NOMO-1 (cell line): ENCODE measurements around the gene GSTA4.
"Not testable (repeated sequence)": the region's sequence is repeated elsewhere in the genome, so short reads cannot be mapped to it uniquely, and the experiment has no call there.

ENCODE experiments used
- DNase-seq, 2 experiments: peaks; one replicate each; lab custom pipeline; 2025; ENCODE audit not compliant: unreplicated experiment in 2 of 2; lab: John Stamatoyannopoulos, UW

The GSTA4 gene

DNA sequence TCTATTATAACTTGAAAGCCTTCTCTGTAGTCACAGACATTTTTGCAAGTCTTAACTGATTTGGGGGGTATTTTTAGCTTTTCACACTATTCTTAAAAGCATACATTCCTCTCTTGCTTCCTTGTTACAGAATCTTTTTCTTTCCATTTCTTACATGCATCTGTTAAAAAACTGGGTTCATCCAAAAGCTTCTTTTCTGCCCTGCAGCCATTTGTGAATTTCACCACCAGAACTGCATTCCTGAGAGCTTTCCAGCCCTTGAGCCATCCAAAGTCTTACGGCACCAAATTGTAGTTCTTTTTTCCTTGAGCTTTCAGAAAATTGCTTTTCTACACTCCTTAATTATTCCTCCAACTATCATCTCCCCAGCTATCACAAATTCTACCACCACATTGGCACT, 19.7 kb upstream of the GSTA4 start:
- no peak for DNase-seq

DNA sequence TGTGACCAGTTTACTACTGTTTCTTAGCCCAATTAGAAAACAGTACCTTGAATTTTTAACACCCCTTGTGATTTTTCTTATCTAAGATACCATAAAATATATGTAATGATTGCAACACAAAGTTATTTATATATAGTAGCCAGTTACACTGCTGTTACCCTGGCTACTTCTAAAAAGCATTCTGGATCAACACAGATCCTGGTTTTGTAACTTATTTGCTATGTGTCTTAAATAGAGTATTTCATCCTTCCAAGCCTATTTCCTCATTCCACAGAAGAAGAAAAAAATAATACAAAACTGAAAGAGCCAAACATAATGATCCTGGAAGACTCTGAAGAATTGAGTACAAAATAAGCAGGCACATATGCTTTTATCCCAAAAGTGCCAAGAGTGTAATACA, 19.0 kb upstream of the GSTA4 start:
- DNase-seq: no peak

DNA sequence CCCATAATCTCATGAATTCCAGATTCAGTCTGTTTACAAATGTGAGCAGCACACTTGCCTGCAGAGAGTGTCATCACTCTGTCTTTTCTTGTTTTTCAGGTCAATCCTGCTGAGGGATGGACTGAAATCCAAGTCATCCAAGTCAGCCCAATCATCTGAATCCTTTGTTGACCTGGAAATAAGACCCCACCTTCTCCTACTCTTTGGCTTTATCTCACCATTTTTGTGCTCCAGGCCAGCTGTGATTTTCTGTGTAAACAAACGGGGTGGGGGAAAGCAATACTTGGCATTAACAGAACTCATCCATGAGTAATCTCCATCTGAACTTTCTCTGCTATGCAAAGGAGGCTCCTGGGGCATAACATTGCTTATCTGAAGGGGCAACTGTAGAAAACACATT, 16.9 kb upstream of the GSTA4 start:
- DNase-seq: no peak

DNA sequence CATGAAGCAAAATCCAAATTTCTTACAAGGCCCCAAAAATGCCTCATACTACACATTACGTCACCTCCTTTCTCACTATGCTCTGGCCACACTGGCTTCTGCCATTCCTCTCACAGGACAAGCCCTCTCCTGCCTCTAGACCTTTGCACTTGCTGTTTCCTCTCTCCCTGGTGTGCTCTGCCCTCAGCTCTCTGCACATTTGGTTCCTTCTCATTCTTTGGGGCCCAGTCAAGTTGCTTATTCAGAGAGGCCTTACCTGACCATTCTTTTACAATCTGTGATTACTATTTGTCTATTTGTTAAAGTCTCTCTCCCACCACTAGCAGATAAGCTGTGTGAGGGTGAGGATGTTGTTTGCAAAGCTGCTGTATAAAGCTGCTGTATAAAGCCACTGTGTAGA, 15.4 kb upstream of the GSTA4 start:
- DNase-seq: no peak

DNA sequence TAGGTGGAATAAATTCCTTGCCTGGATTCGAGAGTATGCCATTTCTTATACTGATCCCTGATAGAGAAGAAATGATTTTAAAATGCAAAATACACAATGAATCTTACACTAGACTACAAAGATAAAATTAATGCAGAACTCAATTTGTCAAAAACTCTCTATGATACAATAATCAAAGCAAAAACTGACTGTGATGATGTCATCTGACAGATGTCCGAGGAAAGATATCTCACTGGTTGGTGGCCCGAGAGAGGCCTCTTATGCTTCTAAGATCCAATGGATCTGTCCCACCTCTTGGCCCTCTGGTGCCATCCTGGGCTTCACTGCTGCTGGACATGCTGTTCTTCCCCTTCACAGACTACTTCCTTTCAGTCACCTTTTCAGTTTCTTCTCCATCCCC, 14.4 kb upstream of the GSTA4 start:
- no peak for DNase-seq

DNA sequence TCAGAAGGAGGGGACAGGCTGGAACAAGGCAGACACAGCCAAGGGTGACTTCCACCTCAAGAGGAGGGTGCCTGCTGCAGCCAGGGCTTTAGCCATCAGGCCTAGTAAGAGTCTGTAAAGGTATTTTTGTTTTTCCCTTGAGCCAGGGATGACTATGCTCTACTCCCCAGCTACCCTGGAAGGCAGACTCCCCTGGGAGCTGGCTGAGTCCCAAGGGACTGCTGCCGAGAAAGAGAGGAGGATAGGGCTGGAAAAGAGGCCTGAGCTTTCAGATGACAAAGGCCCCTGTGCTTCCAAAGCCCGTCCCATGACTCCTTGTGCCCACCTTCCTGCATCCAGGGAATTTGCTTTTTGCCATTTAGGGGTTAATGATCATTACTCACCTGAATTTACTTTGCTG, 14.0 kb upstream of the GSTA4 start:
- no peak for DNase-seq

DNA sequence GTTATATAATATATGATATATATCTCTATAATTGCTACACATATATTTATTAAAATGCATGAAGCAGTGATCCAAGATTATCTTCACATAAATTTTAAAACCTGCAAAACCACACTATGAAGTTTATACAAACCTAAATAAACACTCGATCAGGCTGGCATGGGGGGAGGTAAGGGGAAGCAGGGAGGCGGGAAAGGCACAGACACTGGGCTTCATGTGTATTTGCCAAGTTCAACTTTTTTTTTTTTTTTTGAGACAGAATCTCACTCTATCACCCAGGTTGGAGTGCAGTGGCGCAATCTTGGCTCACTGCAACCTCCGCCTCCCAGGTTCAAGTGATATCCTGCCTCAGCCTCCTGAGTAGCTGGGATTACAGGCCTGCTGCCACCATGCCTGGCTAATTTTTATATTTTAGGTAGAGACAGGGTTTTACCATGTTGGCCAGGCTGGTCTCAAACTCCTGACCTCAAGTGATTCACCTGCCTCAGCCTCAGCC, 13.2 kb upstream of the GSTA4 start:
- not testable (repeated sequence) for DNase-seq

DNA sequence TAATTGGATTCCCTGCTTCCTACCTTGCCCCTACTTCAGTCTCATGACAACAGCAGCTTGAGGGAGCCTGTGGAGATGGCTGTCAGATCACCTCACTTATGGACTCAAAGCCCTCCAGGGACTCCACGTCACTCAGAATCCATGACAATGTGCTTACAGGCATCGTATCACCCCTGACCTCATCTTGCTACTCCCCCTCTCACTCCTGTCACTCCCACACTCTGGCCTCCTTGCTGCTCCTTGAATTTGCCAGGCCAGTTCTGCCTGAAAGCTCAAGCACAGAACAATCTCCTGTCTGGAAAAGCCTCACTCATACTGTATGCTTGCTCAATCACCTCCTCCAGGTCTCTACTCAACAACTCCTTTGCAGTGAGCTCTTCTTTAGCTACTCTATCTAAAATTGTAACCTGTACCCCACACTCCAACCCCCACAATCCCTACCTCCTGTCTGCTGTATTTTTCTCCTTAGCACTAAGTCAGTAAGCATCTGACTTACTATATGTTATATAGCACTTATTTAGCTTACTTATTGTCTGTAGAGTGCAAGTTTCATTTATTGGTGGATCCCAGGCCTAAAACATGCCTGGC, 10.7 kb upstream of the GSTA4 start:
- DNase-seq: no peak

DNA sequence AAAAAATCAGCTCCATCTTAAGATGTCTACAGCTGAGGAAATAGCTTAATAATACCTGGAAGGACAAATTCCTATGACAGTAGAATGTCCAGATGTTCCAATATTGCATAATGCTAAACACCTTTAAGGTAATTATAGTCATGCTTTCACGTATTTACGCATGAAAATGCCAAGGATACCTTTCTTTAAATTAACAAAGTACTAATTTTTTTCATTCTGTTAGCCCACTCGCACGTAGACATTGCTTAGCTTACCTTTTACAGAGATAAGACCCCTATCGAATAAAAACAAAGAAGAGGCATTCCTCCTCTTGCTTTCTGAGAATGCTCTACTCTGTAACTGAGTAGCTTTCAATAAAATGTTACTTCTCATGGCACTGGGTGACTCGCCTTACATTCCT, 4.4 kb upstream of the GSTA4 start:
- DNase-seq: no peak

DNA sequence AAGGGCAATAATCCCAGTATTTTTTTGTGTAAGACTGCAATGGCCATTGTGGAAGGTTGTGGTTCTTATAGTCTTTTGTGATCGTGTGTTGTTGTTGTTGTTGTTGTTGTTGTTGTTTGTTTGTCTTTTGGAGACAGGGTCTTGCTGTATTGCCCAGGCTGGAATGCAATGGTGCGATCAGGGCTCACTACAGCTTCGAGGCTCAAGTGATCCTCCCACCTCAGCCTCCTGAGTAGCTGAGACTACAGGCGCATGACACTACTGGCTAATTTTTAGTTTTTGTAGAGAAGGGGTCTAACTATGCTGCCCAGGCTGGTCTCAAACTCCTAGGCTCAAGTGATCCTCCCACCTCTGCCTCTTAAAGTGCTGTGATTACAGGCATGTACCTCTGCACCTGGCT, 3.5 kb upstream of the GSTA4 start:
- DNase-seq: no peak

DNA sequence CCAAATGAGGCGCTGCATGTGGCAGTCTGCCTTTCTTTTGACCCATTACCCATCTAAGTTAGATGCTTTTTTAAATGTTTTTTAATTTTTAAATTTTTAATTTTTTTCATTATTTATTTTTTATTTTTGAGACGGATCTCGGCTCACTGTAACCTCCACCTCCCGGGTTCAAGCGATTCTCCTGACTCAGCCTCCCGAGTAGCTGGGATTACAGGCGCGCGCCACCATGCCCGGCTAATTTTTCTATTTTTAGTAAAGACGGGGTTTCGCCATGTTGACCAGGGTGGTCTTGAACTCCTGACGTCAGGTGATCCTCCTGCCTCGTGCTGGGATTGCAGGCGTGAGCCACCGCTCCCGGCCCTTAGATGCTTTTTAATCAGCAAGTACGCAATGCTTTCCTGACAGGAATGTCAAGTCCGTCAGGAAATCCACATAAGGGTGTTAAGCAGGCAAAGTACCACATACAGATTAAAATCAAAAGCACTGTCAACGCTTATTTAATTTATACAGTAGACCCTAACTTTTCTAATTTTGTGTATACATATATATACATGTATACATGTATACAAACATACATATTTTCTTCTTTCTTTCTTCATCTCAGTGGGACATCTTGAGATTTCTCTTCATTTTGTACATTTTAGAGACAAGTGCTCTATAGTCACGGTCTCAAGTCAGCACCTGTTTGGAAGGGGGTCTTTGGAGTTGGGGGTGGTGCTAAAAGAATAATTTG, 995 bp upstream of the GSTA4 start:
- no peak for DNase-seq

DNA sequence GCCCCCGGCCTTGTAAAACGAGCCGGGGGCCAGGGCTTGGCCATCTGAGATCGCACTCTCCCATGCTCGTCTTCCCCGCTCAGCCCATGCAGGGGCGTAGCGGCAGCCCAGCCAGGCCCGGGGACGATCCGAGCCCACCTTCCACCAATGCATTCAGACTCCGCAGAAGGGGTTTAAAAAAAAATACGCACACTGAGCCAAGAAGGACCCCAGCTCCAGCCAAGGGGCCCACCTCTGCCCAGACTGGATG, 320 bp downstream of the GSTA4 start:
- DNase-seq: peak in 1 of 2 experiments; percentile 28

DNA sequence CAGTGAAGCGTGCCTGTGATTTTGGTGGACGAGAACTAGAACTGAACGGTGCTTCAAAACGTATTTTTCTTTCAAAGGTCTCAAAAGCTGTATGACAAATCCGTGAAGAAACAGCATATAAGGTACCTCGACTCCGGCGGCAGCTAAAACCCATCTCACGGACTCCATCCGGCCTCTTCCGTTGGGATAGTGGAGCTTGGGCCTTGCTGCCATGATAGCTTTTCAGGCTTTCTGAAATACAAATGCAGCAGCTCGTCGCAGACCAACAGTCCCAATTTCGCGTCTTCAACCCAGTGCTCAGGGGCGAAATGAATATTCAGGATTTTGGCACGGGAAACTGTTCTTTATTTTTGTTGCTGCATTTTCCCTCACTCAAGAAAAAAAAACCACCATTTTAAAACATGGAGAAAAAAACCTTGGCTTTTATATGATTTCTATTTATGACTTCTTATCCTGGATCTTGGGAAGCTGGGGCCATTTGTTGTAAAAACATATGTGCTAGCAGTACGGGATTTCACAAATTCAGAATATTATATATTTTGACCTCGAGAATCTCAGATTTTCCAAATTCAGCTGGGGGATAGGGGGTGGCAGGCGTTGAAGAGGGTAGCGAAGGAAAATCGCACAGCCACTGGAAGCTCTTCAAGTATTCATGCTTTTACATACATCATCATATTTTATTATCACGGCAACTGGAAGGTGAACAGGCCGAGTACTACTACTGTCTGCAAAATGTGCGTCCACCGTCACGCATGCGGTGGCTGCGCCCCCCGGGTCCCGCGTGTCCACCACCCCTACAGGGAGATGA, 849 bp downstream of the GSTA4 start:
- DNase-seq: no peak

DNA sequence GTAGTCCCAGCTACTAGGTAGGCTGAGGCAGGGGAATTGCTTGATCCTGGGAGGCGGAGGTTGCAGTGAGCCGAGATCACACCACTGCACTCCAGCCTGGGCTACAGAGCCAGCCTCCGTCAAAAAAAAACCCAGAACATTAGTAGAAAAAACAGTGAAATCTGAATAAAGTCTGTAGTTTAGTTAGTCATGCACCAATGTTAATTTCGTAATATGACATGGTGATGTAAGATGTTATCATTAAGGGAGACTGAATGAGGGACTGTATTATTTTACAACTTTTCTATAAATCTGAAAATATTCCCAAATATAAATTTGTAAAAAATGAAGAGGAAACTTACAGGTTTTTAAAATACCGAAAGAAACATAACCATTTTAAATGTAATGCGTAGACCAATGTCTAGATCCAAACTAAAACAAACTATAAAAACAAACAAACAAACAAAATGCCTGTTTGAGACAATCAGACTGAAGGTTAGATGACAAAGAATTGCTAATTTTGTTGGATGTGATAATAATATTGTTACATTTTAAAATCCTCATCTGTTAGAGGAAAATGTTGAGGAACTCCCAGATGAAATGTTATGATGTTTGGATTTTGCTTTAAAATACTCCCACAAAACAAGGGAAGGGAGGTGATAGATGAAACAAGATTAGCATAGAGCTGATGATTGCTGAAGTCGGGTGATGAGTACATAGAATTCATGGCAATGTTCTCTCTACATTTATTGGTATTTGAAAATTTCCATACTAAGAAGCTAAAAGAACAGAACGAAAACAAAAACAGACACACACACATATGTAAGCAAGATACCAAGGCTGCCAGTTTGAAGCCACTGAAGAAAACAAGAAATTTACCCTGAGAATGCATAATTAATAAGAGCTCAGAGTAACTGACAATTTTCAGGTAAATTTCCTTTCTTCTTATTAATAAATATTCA, 1.8 kb downstream of the GSTA4 start:
- peak in 1 of 2 experiments; percentile 29 for DNase-seq

DNA sequence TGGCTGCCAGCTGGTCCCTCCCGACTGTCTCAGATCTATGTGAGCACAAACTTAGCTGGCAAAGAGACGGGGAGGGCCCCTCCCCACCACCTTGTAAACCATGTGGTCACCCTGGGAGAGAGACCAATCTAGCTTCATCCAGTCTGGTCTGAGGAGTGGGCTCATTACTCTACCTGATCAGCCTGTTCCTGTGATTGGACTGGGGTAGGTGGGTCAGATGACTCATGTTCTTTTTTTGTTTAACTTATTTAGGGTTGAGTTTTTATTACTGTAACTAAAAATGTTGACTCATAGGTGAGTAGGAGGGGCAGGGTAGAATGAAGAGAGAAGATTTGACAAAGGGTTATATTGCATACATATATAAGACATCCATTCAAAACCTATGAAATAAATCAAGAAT, 4.7 kb downstream of the GSTA4 start:
- no peak for DNase-seq

DNA sequence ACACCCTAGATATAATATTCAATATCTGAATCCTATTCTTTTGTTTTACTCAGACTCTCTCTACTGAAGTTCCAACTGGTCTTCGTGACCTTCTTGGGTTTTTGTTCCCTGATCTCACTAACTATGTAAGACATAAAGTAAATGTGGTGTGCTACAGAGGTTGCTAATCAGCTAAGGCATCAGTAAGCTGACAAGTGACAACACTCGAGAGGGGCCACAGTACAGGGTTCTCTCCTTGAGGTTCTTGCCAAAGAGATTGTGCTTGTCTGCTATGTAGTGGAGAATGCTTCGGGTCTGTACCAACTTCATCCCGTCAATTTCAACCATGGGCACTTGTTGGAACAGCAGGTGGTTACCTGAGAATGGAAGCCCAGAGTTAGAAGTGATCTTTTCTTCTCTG, 9.9 kb downstream of the GSTA4 start:
- no peak for DNase-seq

DNA sequence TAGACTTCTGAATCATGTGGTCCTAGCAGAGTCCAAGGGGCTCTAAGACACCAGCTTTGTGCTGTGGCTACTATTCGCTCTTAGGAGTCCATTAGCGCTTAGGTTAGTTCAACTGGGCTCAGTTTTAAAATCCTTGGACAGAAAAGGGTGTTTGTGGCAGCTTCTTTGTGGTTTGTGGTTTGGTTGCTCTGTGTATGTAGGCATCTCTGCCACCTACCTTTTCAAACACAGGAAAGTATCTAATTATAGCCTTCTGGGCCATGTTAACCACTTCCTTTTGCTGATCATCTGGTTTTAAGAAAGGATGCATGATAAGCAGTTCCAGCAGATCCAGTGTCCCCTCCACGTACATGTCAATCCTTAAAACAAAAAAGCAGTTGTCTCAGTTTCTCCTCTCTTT, 10.8 kb downstream of the GSTA4 start:
- peak; percentile 69 to 76 for DNase-seq

DNA sequence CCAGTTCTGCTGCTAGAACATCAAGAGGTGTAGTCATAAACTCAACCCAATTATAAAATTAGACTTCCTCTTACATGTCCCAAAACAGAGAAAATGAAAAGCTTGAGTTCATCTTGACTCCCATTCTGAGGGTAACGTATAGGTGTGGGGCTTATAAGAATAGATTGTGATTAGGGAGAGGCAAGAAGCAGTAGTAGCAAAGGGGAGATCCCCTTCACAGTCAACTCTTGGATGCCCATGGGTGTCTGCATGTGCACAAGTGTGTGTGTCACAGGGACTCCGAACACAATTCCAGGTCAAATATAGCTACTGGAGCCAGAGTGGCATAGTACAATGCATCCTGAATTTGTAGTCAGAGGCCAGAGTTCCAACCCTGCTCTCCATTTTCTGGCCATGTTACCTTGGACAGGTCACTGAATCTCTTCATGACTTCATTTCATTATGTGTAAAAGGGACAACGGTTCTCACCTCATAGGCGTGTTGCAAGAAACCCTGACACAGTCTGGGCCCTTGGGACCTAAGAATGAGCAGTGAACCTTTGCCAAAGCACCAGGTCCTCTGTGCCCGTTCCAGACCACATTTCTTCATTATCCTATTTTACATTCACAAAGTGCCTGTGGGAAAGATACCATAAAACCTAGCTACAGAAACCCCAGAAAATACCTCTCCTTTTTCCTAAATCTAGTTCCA, 11.8 kb downstream of the GSTA4 start:
- DNase-seq: peak in 1 of 2 experiments; percentile 6

DNA sequence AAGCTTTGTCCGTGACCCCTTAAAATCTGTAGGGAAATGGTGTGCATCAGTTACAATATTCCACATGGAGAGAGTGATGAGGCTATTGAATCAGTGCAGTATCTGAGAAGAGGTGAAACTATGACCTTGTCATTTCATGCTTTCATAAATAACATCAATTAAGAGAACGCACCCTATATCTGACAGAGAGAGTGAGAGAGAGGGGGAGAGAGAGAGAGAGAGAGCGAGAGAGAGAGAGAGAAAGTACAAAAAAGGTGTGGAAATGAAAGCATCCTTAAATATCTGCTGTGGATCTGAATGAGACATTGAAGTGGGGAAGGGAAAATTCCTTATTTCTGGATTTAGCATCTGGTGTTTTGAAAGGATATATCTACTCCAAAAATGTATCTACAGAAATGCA, 12.4 kb downstream of the GSTA4 start:
- DNase-seq: no peak

DNA sequence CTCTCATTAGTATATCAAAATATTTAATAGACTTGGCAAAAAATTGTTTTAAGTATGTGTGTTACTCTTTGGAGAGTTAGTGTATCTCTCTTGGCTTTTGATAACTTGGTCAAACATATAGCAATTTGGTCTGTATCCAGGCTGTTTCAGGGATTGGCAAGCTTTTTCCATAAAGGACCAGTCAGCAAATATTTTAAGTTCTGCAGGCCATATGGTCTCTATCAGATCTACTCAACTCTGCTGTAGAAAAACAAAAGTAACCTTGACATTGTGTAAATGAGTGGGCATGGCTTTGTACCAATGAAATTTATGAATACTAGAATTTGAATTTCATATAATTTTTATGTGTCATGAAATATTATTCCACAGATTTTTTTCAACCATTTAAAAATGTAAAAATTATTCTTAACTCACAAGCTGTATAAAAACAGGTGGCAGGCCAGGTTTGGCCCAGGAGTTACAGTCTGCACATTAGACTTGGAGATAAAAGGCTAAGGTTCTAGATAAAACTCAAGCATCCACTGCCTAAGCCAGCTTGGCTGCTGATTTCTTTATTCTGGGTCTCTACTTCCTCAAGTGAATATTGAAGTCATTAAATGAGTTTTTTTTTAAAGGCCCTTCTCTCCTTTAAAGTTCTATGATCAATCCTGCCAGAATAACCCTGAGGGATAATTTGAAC, 13.7 kb downstream of the GSTA4 start:
- DNase-seq: no peak
